Breast epithelium (tissue), 3 donors: Measurements from ENCODE around the gene SLC17A8.

Experiments used
- CTCF ChIP-seq, 3 donors: fragments of 450-650 bp; IDR thresholded peaks; one replicate each; pipeline ENCODE4 v1.5.1; 2016 to 2017; ENCODE audit warnings: antibody characterized with exemption in 3 of 3, mild to moderate bottlenecking in 3 of 3, moderate library complexity in 3 of 3
- POLR2A ChIP-seq: fragments of 450-650 bp; IDR thresholded peaks from one replicate; pipeline ENCODE4 v1.6.1; 2016; ENCODE audit warnings: antibody characterized with exemption, mild to moderate bottlenecking, moderate library complexity
- POLR2AphosphoS5 ChIP-seq, 3 donors: sonication (generic); formaldehyde crosslinking; IDR thresholded peaks; one replicate each; pipeline ENCODE4 v1.6.1; 2017; ENCODE audit warnings: antibody characterized with exemption in 3 of 3

DNA sequence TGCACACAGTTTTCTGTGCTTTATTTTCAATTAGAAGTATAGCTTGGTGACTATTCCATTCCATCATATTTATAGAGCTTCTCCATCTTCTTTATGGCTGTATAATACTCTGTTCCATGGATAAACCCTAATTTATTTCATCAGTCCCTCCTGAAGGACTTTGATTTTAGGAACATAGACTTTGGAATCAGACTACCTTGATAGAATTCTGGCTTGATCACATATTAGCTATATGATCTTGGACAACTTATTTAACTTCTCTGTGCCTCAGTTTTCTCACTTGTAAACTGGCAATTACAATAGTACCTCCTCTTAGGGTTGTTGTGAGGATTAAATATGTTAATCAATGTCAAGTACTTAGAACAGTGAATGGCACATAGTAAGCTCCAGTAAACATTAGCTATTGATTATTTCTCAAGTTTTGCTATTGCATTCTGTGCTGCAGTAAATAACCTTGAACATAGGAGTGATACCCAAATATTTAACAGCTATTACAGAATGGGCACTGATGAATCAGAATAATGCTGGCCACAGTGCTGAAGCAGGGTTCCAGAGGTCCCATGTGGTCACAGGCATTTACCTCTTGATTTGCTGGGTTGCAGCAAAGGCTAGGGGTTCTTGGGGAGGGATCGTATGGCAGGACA lies 104.6 kb downstream of the SLC17A8 start:
- no peak for TF ChIP-seq POLR2AphosphoS5 (IDR thresholded peaks at IDR 0.05)
- TF ChIP-seq POLR2A, result no peak
- TF ChIP-seq CTCF (IDR thresholded peaks at IDR 0.05), result no peak
